SK-N-SH treated with all-trans-retinoic acid at 6 μM for 48 hours (cell line): ENCODE results near the gene DOCK2.

Source experiments
- ARNTL ChIP-seq: fragments of 450-650 bp; formaldehyde crosslinking; IDR thresholded peaks from 2 replicates; pipeline ENCODE4 v1.5.0; 2020; ENCODE audit warnings: low read depth, mild to moderate bottlenecking, moderate library complexity, borderline replicate concordance
- BACH2 ChIP-seq: fragments of 250-450 bp; sonication (Bioruptor Pico); IDR thresholded peaks from 2 replicates; pipeline ENCODE4 v1.9.0; 2021; ENCODE audit warnings: mild to moderate bottlenecking, borderline replicate concordance
- CREB5 ChIP-seq: fragments of 250-450 bp; sonication (Bioruptor Pico); IDR thresholded peaks from 2 replicates; pipeline ENCODE4 v1.5.1; 2020; ENCODE audit warnings: low read depth, mild to moderate bottlenecking, moderate library complexity
- CSDC2 ChIP-seq: fragments of 250-450 bp; sonication (Bioruptor Pico); IDR thresholded peaks from 2 replicates; pipeline ENCODE4 v1.5.0; 2020; ENCODE audit warnings: mild to moderate bottlenecking, moderate library complexity
- PATZ1 ChIP-seq: fragments of 250-450 bp; sonication (Bioruptor Pico); IDR thresholded peaks from 2 replicates; pipeline ENCODE4 v1.8.0; 2020; ENCODE audit warnings: mild to moderate bottlenecking, moderate library complexity, borderline replicate concordance
- ZC3H10 ChIP-seq: fragments of 250-450 bp; sonication (Bioruptor Pico); IDR thresholded peaks from 2 replicates; pipeline ENCODE4 v1.5.1; 2021; ENCODE audit warnings: mild to moderate bottlenecking, moderate library complexity
- ZFP30 ChIP-seq: fragments of 450-650 bp; formaldehyde crosslinking; IDR thresholded peaks from 2 replicates; pipeline ENCODE4 v1.5.0; 2022; ENCODE audit warnings: mild to moderate bottlenecking, moderate library complexity
- ZNF565 ChIP-seq: fragments of 450-650 bp; formaldehyde crosslinking; conservative IDR thresholded peaks from 2 replicates; pipeline ENCODE4 v1.5.0; 2020; ENCODE audit warnings: low read depth, mild to moderate bottlenecking, moderate library complexity
- TF ChIP-seq, protein P1 (sequence below): fragments of 250-450 bp; sonication (Bioruptor Pico); IDR thresholded peaks from 2 replicates; pipeline ENCODE4 v1.5.1; 2021; ENCODE audit warnings: mild to moderate bottlenecking, moderate library complexity

GRCh38 chr5:169721771-169722170 is 84.7 kb downstream of the DOCK2 start:
- TF ChIP-seq PATZ1 (no peak), CREB5 (no peak), ARNTL (CRISPR knock-in tag) (no peak), ZFP30 (CRISPR knock-in tag) (no peak), CSDC2 (CRISPR knock-in tag) (no peak), ZC3H10 (CRISPR knock-in tag) (no peak), BACH2 (CRISPR knock-in tag) (no peak), ZNF565 (CRISPR knock-in tag) (no peak)
- TF ChIP-seq, protein P1, sequence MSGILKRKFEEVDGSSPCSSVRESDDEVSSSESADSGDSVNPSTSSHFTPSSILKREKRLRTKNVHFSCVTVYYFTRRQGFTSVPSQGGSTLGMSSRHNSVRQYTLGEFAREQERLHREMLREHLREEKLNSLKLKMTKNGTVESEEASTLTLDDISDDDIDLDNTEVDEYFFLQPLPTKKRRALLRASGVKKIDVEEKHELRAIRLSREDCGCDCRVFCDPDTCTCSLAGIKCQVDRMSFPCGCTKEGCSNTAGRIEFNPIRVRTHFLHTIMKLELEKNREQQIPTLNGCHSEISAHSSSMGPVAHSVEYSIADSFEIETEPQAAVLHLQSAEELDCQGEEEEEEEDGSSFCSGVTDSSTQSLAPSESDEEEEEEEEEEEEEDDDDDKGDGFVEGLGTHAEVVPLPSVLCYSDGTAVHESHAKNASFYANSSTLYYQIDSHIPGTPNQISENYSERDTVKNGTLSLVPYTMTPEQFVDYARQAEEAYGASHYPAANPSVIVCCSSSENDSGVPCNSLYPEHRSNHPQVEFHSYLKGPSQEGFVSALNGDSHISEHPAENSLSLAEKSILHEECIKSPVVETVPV (CRISPR knock-in tag) = no peak
